ENCODE measurements around the gene VAV2.

The VAV2 gene

DNA sequence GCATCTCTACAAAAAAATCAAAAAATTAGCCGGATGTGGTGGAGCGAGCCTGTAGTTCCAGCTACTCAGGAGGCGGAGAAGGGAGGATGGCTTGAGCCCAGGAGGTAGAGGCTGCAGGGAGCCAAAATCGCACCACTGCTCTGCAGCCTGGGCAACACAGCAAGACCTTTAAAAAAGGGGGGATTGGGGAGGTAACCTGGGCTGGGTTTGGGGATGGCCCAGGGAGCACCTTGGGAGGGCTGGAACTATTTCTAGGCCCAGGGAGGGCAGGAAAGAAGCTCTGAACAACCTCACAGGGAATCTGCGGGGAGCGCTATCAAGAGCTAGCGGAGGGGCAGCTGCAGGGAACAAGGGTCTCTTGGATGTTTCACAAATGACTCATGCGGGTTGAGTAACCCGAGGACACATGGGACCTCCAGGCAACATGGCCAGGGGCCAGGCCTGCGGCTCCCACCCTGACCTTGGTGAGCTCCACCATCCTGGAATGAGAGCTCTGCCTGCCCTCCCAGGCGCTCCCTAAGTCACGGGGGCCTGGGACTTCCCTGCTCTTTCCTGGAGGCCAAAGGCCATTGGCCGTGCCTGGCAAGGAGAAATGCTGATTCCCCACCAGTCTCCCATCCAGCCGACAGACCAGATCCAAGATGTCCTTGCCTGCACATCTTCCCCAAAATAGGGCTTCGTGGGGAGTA lies 277.4 kb downstream of the VAV2 start:
- TF ChIP-seq, protein P1, sequence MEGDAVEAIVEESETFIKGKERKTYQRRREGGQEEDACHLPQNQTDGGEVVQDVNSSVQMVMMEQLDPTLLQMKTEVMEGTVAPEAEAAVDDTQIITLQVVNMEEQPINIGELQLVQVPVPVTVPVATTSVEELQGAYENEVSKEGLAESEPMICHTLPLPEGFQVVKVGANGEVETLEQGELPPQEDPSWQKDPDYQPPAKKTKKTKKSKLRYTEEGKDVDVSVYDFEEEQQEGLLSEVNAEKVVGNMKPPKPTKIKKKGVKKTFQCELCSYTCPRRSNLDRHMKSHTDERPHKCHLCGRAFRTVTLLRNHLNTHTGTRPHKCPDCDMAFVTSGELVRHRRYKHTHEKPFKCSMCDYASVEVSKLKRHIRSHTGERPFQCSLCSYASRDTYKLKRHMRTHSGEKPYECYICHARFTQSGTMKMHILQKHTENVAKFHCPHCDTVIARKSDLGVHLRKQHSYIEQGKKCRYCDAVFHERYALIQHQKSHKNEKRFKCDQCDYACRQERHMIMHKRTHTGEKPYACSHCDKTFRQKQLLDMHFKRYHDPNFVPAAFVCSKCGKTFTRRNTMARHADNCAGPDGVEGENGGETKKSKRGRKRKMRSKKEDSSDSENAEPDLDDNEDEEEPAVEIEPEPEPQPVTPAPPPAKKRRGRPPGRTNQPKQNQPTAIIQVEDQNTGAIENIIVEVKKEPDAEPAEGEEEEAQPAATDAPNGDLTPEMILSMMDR (IDR thresholded peaks at IDR 0.05; ENCODE audit: low read depth, low read length, missing control alignments): no peak
- H3K4me3 ChIP-seq (ENCODE audit: low read depth, low read length): no peak overlapping the region
- DNase-seq (ENCODE audit: low read depth): no peak

DNA sequence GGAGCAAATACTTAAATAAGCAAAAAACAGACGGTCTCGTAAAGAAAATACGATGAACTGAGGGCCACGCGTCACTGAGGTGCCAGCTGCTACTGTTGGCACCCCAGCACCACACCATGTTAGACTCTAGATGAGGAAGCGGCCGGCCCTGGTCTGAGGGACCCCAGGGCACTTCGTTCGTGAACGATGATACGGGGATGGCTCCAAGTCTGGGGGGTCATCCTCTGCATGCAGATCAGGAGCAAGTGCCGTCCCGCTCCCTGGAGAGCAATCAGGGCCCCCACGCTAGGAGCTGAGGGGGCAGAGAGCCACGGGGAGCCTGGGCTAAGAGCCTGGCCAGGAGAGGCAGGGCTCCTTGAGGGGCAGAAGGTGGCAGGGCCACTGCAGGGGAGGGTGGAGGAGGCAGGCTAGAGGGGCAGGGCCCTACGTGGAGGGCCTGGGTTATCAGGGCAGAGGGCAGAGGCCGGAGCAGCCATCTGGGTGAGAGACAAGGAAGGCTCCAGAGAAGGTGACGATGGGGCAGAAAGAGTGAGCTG lies 278.1 kb downstream of the VAV2 start:
- no peak for DNase-seq (ENCODE audit: low read depth)
- no peak overlapping the region for H3K4me3 ChIP-seq (ENCODE audit: low read depth, low read length)
- TF ChIP-seq, protein P1 (IDR thresholded peaks at IDR 0.05; ENCODE audit: low read depth, low read length, missing control alignments): no peak

DNA sequence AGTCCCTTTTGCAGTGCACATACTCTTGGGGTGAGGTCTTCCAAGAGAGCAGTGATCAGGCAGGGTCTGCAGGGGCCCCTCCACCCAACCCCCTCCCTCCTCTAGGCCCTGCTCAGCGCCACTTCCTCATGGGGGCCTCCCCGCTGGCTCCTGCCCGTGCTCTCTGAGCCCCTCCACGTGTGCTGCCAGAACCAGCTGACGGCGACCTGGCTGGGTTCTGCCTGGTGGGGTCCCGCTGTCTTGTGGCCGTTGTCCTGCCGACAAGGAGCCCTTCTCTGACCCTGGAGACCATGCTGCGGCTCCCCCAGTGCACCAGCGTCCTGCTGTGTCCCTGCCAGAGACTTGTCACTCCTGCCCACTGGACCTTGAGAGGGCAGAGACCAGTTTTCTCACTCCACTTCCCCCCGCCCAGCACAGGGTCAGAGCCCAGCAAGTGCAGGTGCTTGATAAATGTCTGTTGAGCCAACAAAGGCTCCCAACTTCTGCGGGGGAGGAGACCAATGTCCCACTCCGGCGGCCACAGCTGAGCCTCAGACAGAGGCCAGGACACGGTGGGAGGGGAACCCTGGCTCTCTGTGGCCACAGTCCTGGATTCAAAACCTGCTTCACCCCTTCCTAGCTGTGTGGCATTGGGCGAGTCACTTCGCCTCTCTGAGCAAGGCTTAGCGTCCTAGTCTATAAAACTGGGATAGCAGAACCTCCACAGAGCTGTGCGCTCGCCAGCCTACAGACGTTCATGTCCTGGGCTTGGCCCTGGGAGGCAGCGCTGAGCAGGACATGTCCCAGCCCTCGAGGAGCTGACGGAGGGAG lies 278.8 kb downstream of the VAV2 start:
- DNase-seq (ENCODE audit: low read depth): no peak
- TF ChIP-seq, protein P1 (IDR thresholded peaks at IDR 0.05; ENCODE audit: low read depth, low read length, missing control alignments): no peak
- no peak overlapping the region for H3K4me3 ChIP-seq (ENCODE audit: low read depth, low read length)

DNA sequence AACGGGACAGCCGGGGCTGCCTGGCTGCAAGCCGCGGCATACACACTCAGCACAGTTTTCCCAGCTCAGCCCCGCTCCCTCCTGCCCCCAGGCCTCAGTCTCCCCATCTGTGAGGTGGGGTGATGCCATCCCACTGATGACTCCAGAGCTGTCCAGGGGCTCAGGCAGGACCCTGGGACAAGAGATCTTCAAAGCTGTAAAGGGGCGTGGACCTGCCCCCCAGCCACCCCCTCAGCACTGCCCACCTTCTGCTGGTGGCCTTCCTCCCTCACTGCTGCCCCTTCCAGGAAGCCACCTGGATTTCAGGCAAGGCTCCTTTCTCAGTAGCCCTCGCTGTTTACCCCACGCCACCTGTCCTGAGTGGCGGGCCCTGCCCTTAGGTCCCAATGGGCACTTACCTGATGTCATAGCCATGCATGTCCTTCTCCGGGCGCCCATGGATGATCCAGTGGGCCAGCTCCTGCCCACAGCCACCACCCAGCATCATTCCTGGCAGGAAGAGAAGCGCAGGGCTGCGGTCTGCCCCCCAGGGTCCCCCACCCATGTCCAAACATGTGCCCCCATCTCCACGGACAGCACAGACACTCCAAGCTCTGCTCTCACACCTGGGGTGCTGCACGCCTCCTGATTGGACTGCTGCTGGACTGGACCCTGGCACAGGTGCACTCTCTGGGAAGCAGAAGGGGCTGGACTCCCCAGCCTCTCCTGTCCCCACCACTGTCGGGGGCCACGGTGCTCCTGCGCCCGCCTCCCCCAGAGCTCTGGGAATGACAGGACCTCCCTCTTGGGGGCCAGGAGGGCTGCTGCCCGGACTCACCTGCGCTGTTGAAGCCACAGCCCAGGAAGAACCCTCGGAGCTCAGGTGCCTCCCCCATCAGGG lies 279.7 kb downstream of the VAV2 start:
- TF ChIP-seq, protein P1 (IDR thresholded peaks at IDR 0.05; ENCODE audit: low read depth, low read length, missing control alignments): no peak
- no peak for DNase-seq (ENCODE audit: low read depth)
- H3K4me3 ChIP-seq (ENCODE audit: low read depth, low read length): no peak overlapping the region
